ENCODE measurements around the gene SND1. TPM values are rescaled to one million over a fixed set of nuclear protein-coding genes. Genes with fewer than 3 reads are reported as not detected.

SND1 gene
- total RNA-seq, 1 experiment from 2014 or later = 274 TPM

GRCh38 chr7:127710635-127711034 is 58.6 kb downstream of the SND1 start:
- no peak for TF ChIP-seq CTCF (IDR thresholded peaks at IDR 0.05; ENCODE audit: insufficient read depth in 1 of 2, low read depth in 1 of 2, low read length in 1 of 2, severe bottlenecking in 1 of 2, unreplicated experiment in 1 of 2)
- Histone ChIP-seq H3K36me3 (ENCODE audit: control insufficient read depth, insufficient read depth, low read length) (peaks cover 3% of the 10 kb centered on the region), H3K4me3 (ENCODE audit: low read depth, low read length) (no peak overlapping the region), H3K27me3 (replicated peaks; ENCODE audit: control insufficient read depth, insufficient read depth, low read length) (no peaks in the 10 kb centered on the region), H3K4me1 (no peaks in the 10 kb centered on the region), H3K9me3 (peaks cover 14% of the 10 kb centered on the region)
- peaks cover 81% of the 10 kb centered on the region for H3K36me3 Mint-ChIP-seq (ENCODE audit: insufficient read depth, unreplicated experiment)
- ChIA-PET POLR2A (no interaction called here), CTCF (no interaction called here)
- H3K4me1 Mint-ChIP-seq (ENCODE audit: low read depth, unreplicated experiment) = peaks cover 6% of the 10 kb centered on the region
- H3K27me3 Mint-ChIP-seq (ENCODE audit: insufficient read depth, unreplicated experiment) = no peaks in the 10 kb centered on the region
- H3K27ac Mint-ChIP-seq (ENCODE audit: unreplicated experiment) = no peak overlapping the region
- no peak for DNase-seq
- H3K4me3 Mint-ChIP-seq (ENCODE audit: unreplicated experiment) = no peak overlapping the region
- no TSS peak for BruUV-seq (replicated peaks)
- H3K9me3 Mint-ChIP-seq (ENCODE audit: unreplicated experiment) = peaks cover 19% of the 10 kb centered on the region
- intact Hi-C loops (cut with micrococcal nuclease; ENCODE audit: unreplicated experiment) = no loop called here

GRCh38 chr7:127711872-127712271 is 59.9 kb downstream of the SND1 start:
- H3K9me3 Mint-ChIP-seq (ENCODE audit: unreplicated experiment) = peaks cover 19% of the 10 kb centered on the region
- Histone ChIP-seq H3K36me3 (ENCODE audit: control insufficient read depth, insufficient read depth, low read length) (peaks cover 3% of the 10 kb centered on the region), H3K9me3 (peaks cover 14% of the 10 kb centered on the region), H3K4me1 (no peaks in the 10 kb centered on the region), H3K27me3 (replicated peaks; ENCODE audit: control insufficient read depth, insufficient read depth, low read length) (no peaks in the 10 kb centered on the region), H3K4me3 (ENCODE audit: low read depth, low read length) (no peak overlapping the region)
- ChIA-PET CTCF (no interaction called here), POLR2A (no interaction called here)
- H3K4me3 Mint-ChIP-seq (ENCODE audit: unreplicated experiment) = no peak overlapping the region
- H3K27ac Mint-ChIP-seq (ENCODE audit: unreplicated experiment) = no peak overlapping the region
- intact Hi-C loops (cut with micrococcal nuclease; ENCODE audit: unreplicated experiment) = no loop called here
- peaks cover 6% of the 10 kb centered on the region for H3K4me1 Mint-ChIP-seq (ENCODE audit: low read depth, unreplicated experiment)
- TF ChIP-seq CTCF (IDR thresholded peaks at IDR 0.05; ENCODE audit: insufficient read depth in 1 of 2, low read depth in 1 of 2, low read length in 1 of 2, severe bottlenecking in 1 of 2, unreplicated experiment in 1 of 2) = no peak
- BruUV-seq (replicated peaks) = no TSS peak
- peaks cover 80% of the 10 kb centered on the region for H3K36me3 Mint-ChIP-seq (ENCODE audit: insufficient read depth, unreplicated experiment)
- no peaks in the 10 kb centered on the region for H3K27me3 Mint-ChIP-seq (ENCODE audit: insufficient read depth, unreplicated experiment)
- DNase-seq = no peak

- Mint-ChIP-seq H3K9me3 (ENCODE audit: unreplicated experiment) (peaks cover 19% of the 10 kb centered on the region), H3K27ac (ENCODE audit: unreplicated experiment) (no peak overlapping the region), H3K36me3 (ENCODE audit: insufficient read depth, unreplicated experiment) (peaks cover 79% of the 10 kb centered on the region), H3K4me3 (ENCODE audit: unreplicated experiment) (no peak overlapping the region), H3K27me3 (ENCODE audit: insufficient read depth, unreplicated experiment) (no peaks in the 10 kb centered on the region), H3K4me1 (ENCODE audit: low read depth, unreplicated experiment) (no peaks in the 10 kb centered on the region)
- no peak for TF ChIP-seq CTCF (IDR thresholded peaks at IDR 0.05; ENCODE audit: insufficient read depth in 1 of 2, low read depth in 1 of 2, low read length in 1 of 2, severe bottlenecking in 1 of 2, unreplicated experiment in 1 of 2)
- H3K4me1 ChIP-seq = no peaks in the 10 kb centered on the region
- no TSS peak for BruUV-seq (replicated peaks)
- CTCF ChIA-PET = no interaction called here
- POLR2A ChIA-PET = no interaction called here
- DNase-seq = no peak
- H3K27me3 ChIP-seq (replicated peaks; ENCODE audit: control insufficient read depth, insufficient read depth, low read length) = no peaks in the 10 kb centered on the region
- intact Hi-C loops (cut with micrococcal nuclease; ENCODE audit: unreplicated experiment) = no loop called here
- H3K9me3 ChIP-seq = peaks cover 14% of the 10 kb centered on the region
- peaks cover 3% of the 10 kb centered on the region for H3K36me3 ChIP-seq (ENCODE audit: control insufficient read depth, insufficient read depth, low read length)
- no peak overlapping the region for H3K4me3 ChIP-seq (ENCODE audit: low read depth, low read length)
Measured at GRCh38 chr7:127713006-127713405, 61.0 kb downstream of the SND1 start.
